ENCODE measurements around the gene SLITRK5.

SLITRK5 gene

GRCh38 chr13:87671031-87671752 lies at the start of gene SLITRK5:
SLITRK5 (plus strand) TSS chr13:87671371; CDS start chr13:87675389, 4,018 bp downstream.
- peak; percentile 32 for DNase-seq

GRCh38 chr13:87622971-87623370 lies 48.2 kb upstream of the SLITRK5 start:
- DNase-seq: no peak

GRCh38 chr13:87656306-87656705 lies 14.9 kb upstream of the SLITRK5 start:
- DNase-seq: no peak

GRCh38 chr13:87661471-87661870 lies 9.7 kb upstream of the SLITRK5 start:
- DNase-seq: no peak

GRCh38 chr13:87666831-87667230 lies 4.3 kb upstream of the SLITRK5 start:
- no peak for DNase-seq

GRCh38 chr13:87667686-87668085 lies 3.5 kb upstream of the SLITRK5 start:
- DNase-seq: no peak

GRCh38 chr13:87669379-87669978 lies 1.7 kb upstream of the SLITRK5 start:
- DNase-seq: no peak

- no peak for DNase-seq
Observed at GRCh38 chr13:87671753-87672605, 808 bp downstream of the SLITRK5 start.

- no peak for DNase-seq
Observed at GRCh38 chr13:87674247-87674738, 3.1 kb downstream of the SLITRK5 start.

GRCh38 chr13:87675851-87676250 lies 4.7 kb downstream of the SLITRK5 start:
- DNase-seq: no peak

GRCh38 chr13:87676254-87677042 lies 5.3 kb downstream of the SLITRK5 start:
- DNase-seq: no peak

GRCh38 chr13:87677043-87677495 lies 5.9 kb downstream of the SLITRK5 start:
- no peak for DNase-seq

- DNase-seq: peak; percentile 24
Observed at GRCh38 chr13:87677496-87678371, 6.6 kb downstream of the SLITRK5 start.

- no peak for DNase-seq
Observed at GRCh38 chr13:87678372-87678752, 7.2 kb downstream of the SLITRK5 start.

- DNase-seq: peak; percentile 36
Observed at GRCh38 chr13:87680298-87680697, 9.1 kb downstream of the SLITRK5 start.

- DNase-seq: no peak
Observed at GRCh38 chr13:87684850-87685742, 13.9 kb downstream of the SLITRK5 start.

GRCh38 chr13:87696458-87696857 lies 25.3 kb downstream of the SLITRK5 start:
- no peak for DNase-seq

GRCh38 chr13:87698268-87698667 lies 27.1 kb downstream of the SLITRK5 start:
- no peak for DNase-seq

GRCh38 chr13:87709947-87710346 lies 38.8 kb downstream of the SLITRK5 start:
- DNase-seq: no peak

- no peak for DNase-seq
Observed at GRCh38 chr13:87712012-87712411, 40.8 kb downstream of the SLITRK5 start.

Measured in NCI-H774 (cell line).